HepG2 (cell line): ENCODE results near the gene PIM3. TPM values are rescaled to one million over a fixed set of nuclear protein-coding genes. Genes with fewer than 3 reads are reported as not detected.

Source experiments
- ARID4A ChIP-seq: sonication (generic); formaldehyde crosslinking; IDR thresholded peaks from 2 replicates; pipeline ENCODE4 v1.5.0; 2020; ENCODE audit warnings: mild to moderate bottlenecking, missing genetic modification reagents, borderline replicate concordance
- EZH2 ChIP-seq: conservative IDR thresholded peaks from 2 replicates; pipeline ENCODE4 v1.6.1; 2012; ENCODE audit warnings: mild to moderate bottlenecking, low read depth, low read length, moderate library complexity
- FOSL2 ChIP-seq: sonication (generic); formaldehyde crosslinking; IDR thresholded peaks from 2 replicates; pipeline ENCODE4 v1.4.0; 2020; ENCODE audit warnings: missing genetic modification reagents
- FOXM1 ChIP-seq: sonication (generic); formaldehyde crosslinking; IDR thresholded peaks from 2 replicates; pipeline ENCODE4 v1.5.0; 2020; ENCODE audit warnings: missing genetic modification reagents
- HNRNPH1 ChIP-seq: fragments of 200-400 bp; formaldehyde crosslinking; optimal IDR thresholded peaks from 2 replicates; pipeline ENCODE3; 2017; ENCODE audit warnings: mild to moderate bottlenecking, low read depth, low read length
- MAZ ChIP-seq, 2 experiments: sonication (generic) in 1 of 2; formaldehyde crosslinking in 1 of 2; IDR thresholded peaks; 2 replicates each; pipeline versions ENCODE4 v1.5.0 to v1.6.1; 2012 to 2020; ENCODE audit warnings: low read depth in 2 of 2, mild to moderate bottlenecking in 2 of 2, borderline replicate concordance in 1 of 2, improper control_type of control experiment in 1 of 2, low read length in 1 of 2, missing genetic modification reagents in 1 of 2, moderate library complexity in 1 of 2
- MED1 ChIP-seq: sonication (generic); formaldehyde crosslinking; IDR thresholded peaks from 2 replicates; pipeline ENCODE4 v1.4.0; 2020; ENCODE audit warnings: missing genetic modification reagents
- MEF2D ChIP-seq: sonication (generic); formaldehyde crosslinking; IDR thresholded peaks from 2 replicates; pipeline ENCODE4 v1.5.1; 2020; ENCODE audit warnings: mild to moderate bottlenecking, missing genetic modification reagents
- MEIS2 ChIP-seq: sonication (generic); formaldehyde crosslinking; IDR thresholded peaks from 2 replicates; pipeline ENCODE4 v1.9.0; 2021; ENCODE audit warnings: mild to moderate bottlenecking, missing genetic modification reagents
- NONO ChIP-seq, 2 experiments: fragments of 450-650 bp in 1 of 2; sonication (generic) in 1 of 2; formaldehyde crosslinking in 1 of 2; IDR thresholded peaks in 1 of 2; conservative IDR thresholded peaks in 1 of 2; 2 replicates each; pipeline versions ENCODE4 v1.6.1 to v1.8.0; 2017 to 2022; ENCODE audit warnings: mild to moderate bottlenecking in 1 of 2, missing genetic modification reagents in 1 of 2, moderate library complexity in 1 of 2
- PITX1 ChIP-seq: sonication (generic); formaldehyde crosslinking; IDR thresholded peaks from 2 replicates; pipeline ENCODE4 v1.5.1; 2020; ENCODE audit warnings: mild to moderate bottlenecking, missing genetic modification reagents
- REST ChIP-seq, 2 experiments: IDR thresholded peaks; 2 replicates each; pipeline ENCODE4 v1.6.1; 2011 to 2012; ENCODE audit warnings: low read length in 2 of 2, borderline replicate concordance in 1 of 2, low read depth in 1 of 2, mild to moderate bottlenecking in 1 of 2, moderate library complexity in 1 of 2
- SOX13 ChIP-seq, 3 experiments: fragments of 450-650 bp in 1 of 3; sonication (generic) in 1 of 3; formaldehyde crosslinking in 1 of 3; IDR thresholded peaks in 2 of 3; conservative IDR thresholded peaks in 1 of 3; 2 replicates each; pipeline versions ENCODE4 v1.5.0 to v1.6.1; 2016 to 2020; ENCODE audit warnings: antibody characterized with exemption in 1 of 3, mild to moderate bottlenecking in 1 of 3, missing compliant biosample characterization in 1 of 3, missing genetic modification reagents in 1 of 3, moderate library complexity in 1 of 3
- ZFP36 ChIP-seq: fragments of 150-350 bp; IDR thresholded peaks from 2 replicates; pipeline ENCODE4 v1.6.1; 2018; ENCODE audit warnings: borderline replicate concordance, low read length, low read depth; ENCODE audit not compliant: partially characterized antibody
- ZMYM3 ChIP-seq: sonication (generic); formaldehyde crosslinking; IDR thresholded peaks from 2 replicates; pipeline ENCODE4 v1.5.1; 2020; ENCODE audit warnings: mild to moderate bottlenecking, missing genetic modification reagents
- ZNF124 ChIP-seq: sonication (generic); formaldehyde crosslinking; IDR thresholded peaks from 2 replicates; pipeline ENCODE4 v1.4.0; 2020; ENCODE audit warnings: missing genetic modification reagents
- ZNF644 ChIP-seq: IDR thresholded peaks from 2 replicates; pipeline ENCODE4 v1.6.1; 2016; ENCODE audit warnings: low read depth
- ZNF746 ChIP-seq: sonication (generic); formaldehyde crosslinking; IDR thresholded peaks from 2 replicates; pipeline ENCODE4 v1.8.0; 2022; ENCODE audit warnings: mild to moderate bottlenecking, missing genetic modification reagents
- ZSCAN12 ChIP-seq: sonication (generic); formaldehyde crosslinking; IDR thresholded peaks from 2 replicates; pipeline ENCODE4 v1.9.0; 2021; ENCODE audit warnings: mild to moderate bottlenecking, missing genetic modification reagents
- polyA plus RNA-seq, 8 experiments: library from polyadenylated mRNA; depleted of rRNA in 3 of 8; stranded (reverse) in 7 of 8; unstranded in 1 of 8; fragments of >200 nt; fragmentation: Illumina TruSeq in 4 of 8; extraction: Trizol in 4 of 8; gene quantifications; 2 replicates each; pipeline versions ENCODE4 v1.2.1 to v1.2.3, GENCODE V29; 2011 to 2016; ENCODE audit warnings: low read depth in 4 of 8, missing spikeins in 1 of 8, mixed read lengths in 1 of 8; ENCODE audit not compliant: insufficient read depth in 1 of 8
- total RNA-seq, 5 experiments: library from RNA; depleted of rRNA; stranded (reverse); fragments of >200 nt; fragmentation: Illumina TruSeq; extraction: Trizol; gene quantifications; 2 replicates each; pipeline ENCODE4 v1.2.3, GENCODE V29; 2016; ENCODE audit warnings: low read depth in 1 of 5

PIM3 gene
- total and polyA plus RNA-seq, 2 of the 13 experiments (the other 11 are each of a cell fraction or from before 2014, with no cell fraction given), result 21.6 to 31.2 TPM

- TF ChIP-seq SOX13 (IDR thresholded peaks at IDR 0.05) (no peak), SOX13 (CRISPR knock-in tag; conservative IDR thresholded peaks at IDR 0.05 in 1 of 2, IDR thresholded peaks at IDR 0.05 in 1 of 2) (peak in 1 of 2 experiments; percentile 20; a peak in 1 of 4 replicates), ZNF746 (CRISPR knock-in tag) (0 out of 2 replicates have a peak, but pooled peaks have one; percentile 40), REST (IDR thresholded peaks at IDR 0.05; ENCODE audit: borderline replicate concordance in 1 of 2, low read depth in 1 of 2, low read length in 2 of 2) (peak in 1 of 2 experiments; percentile 52; a peak in 1 of 4 replicates), ARID4A (CRISPR knock-in tag) (peak; percentile 58), MAZ (IDR thresholded peaks at IDR 0.05; ENCODE audit: borderline replicate concordance, low read depth, low read length) (peak; percentile 92; the same call in 1 of the 2 replicates), MAZ (CRISPR knock-in tag; IDR thresholded peaks at IDR 0.05; ENCODE audit: low read depth) (no peak), EZH2 (no peak), PITX1 (CRISPR knock-in tag) (peak; percentile 52; the same call in 1 of the 2 replicates), ZSCAN12 (CRISPR knock-in tag) (no peak), FOXM1 (CRISPR knock-in tag) (no peak), MEF2D (CRISPR knock-in tag) (peak; percentile 64), MEIS2 (CRISPR knock-in tag) (no peak), HNRNPH1 (no peak), ZNF124 (CRISPR knock-in tag) (no peak), FOSL2 (peak; percentile 65), NONO (IDR thresholded peaks at IDR 0.05) (no peak), NONO (CRISPR knock-in tag; conservative IDR thresholded peaks at IDR 0.05) (no peak), MED1 (CRISPR knock-in tag) (peak; percentile 4; the same call in 1 of the 2 replicates), ZMYM3 (CRISPR knock-in tag) (0 out of 2 replicates have a peak, but pooled peaks have one; percentile 43), ZNF644 (CRISPR knock-in tag) (no peak), ZFP36 (no peak)
These were observed 1.6 kb downstream of the PIM3 start (continued) for GRCh38 chr22:49962012-49962750.
